SK-N-SH (cell line): Measurements from ENCODE around the gene THUMPD2.

ENCODE experiments used
- EP300 ChIP-seq, 2 experiments: IDR thresholded peaks; 2 replicates each; pipeline versions ENCODE4 v1.4.0 to v1.6.1; 2012; ENCODE audit warnings: borderline replicate concordance in 1 of 2, low read depth in 1 of 2, low read length in 1 of 2
- EZH2phosphoT487 ChIP-seq: fragments of 200-600 bp; sonication (generic); IDR thresholded peaks from 2 replicates; pipeline ENCODE4 v1.6.1; 2017; ENCODE audit warnings: low read depth, mixed run types, mild to moderate bottlenecking, antibody characterized with exemption, moderate library complexity, borderline replicate concordance
- POLR2AphosphoS5 ChIP-seq: IDR thresholded peaks from 2 replicates; pipeline ENCODE4 v1.6.1; 2012; ENCODE audit warnings: low read depth, low read length
- RAD21 ChIP-seq: IDR thresholded peaks from 2 replicates; pipeline ENCODE4 v1.6.1; 2012; ENCODE audit warnings: mild to moderate bottlenecking, low read length
- RCOR1 ChIP-seq: fragments of 150-350 bp; IDR thresholded peaks from 2 replicates; pipeline ENCODE4 v1.6.1; 2017; ENCODE audit warnings: antibody characterized with exemption, low read length
- SIN3A ChIP-seq: IDR thresholded peaks from 2 replicates; pipeline ENCODE4 v1.6.1; 2012; ENCODE audit warnings: low read depth, mild to moderate bottlenecking, low read length, moderate library complexity, borderline replicate concordance
- SMC3 ChIP-seq: IDR thresholded peaks from 2 replicates; pipeline ENCODE4 v1.6.1; 2012; ENCODE audit warnings: low read depth, low read length, improper control_type of control experiment
- TAF1 ChIP-seq: IDR thresholded peaks from 2 replicates; pipeline ENCODE4 v1.6.1; 2012; ENCODE audit warnings: low read depth, mild to moderate bottlenecking, low read length, moderate library complexity, borderline replicate concordance
- TEAD4 ChIP-seq: IDR thresholded peaks from 2 replicates; pipeline ENCODE4 v1.4.0; 2012; ENCODE audit warnings: mild to moderate bottlenecking, borderline replicate concordance; ENCODE audit not compliant: insufficient read depth
- TF ChIP-seq, protein P1 (sequence below): fragments of 200-600 bp; sonication (generic); IDR thresholded peaks from 2 replicates; pipeline ENCODE4 v1.6.1; 2017; ENCODE audit warnings: antibody characterized with exemption, mild to moderate bottlenecking, moderate library complexity
- TF ChIP-seq, protein P2 (sequence below): IDR thresholded peaks from 2 replicates; pipeline ENCODE4; 2012
- TF ChIP-seq, protein P3 (sequence below): fragments of 150-350 bp; IDR thresholded peaks from 2 replicates; pipeline ENCODE4 v1.6.1; 2017; ENCODE audit warnings: antibody characterized with exemption, low read length, low read depth, borderline replicate concordance
- TF ChIP-seq, protein P4 (sequence below): IDR thresholded peaks from 2 replicates; pipeline ENCODE4 v1.4.0; 2012; ENCODE audit warnings: low read depth

DNA sequence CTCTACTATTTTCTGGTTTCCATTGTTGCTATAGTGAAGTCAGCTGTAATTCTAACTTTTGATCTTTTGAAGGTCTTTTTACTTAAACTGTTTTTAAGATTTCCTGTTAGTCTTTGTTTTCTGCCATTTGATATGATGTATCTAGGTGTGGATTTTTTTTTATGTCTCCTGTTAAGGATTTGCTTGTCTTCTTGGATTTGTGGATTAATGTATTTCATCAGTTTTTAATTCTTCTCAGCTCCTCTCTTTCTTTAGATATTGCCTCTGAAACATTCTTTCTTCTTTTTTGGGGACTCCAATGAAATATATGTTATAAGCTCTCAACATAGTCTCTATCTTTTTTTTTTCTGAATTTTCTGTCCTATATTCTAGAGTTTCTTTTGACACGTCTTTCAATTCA, 24.8 kb upstream of the THUMPD2 start:
- TF ChIP-seq SIN3A (no peak), RCOR1 (no peak), TEAD4 (no peak), EZH2phosphoT487 (no peak), EP300 (IDR thresholded peaks at IDR 0.05; ENCODE audit: borderline replicate concordance in 1 of 2, low read depth in 1 of 2, low read length in 1 of 2) (no peak), SMC3 (no peak), POLR2AphosphoS5 (no peak), TAF1 (no peak), RAD21 (no peak)
- TF ChIP-seq, protein P1, sequence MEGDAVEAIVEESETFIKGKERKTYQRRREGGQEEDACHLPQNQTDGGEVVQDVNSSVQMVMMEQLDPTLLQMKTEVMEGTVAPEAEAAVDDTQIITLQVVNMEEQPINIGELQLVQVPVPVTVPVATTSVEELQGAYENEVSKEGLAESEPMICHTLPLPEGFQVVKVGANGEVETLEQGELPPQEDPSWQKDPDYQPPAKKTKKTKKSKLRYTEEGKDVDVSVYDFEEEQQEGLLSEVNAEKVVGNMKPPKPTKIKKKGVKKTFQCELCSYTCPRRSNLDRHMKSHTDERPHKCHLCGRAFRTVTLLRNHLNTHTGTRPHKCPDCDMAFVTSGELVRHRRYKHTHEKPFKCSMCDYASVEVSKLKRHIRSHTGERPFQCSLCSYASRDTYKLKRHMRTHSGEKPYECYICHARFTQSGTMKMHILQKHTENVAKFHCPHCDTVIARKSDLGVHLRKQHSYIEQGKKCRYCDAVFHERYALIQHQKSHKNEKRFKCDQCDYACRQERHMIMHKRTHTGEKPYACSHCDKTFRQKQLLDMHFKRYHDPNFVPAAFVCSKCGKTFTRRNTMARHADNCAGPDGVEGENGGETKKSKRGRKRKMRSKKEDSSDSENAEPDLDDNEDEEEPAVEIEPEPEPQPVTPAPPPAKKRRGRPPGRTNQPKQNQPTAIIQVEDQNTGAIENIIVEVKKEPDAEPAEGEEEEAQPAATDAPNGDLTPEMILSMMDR, result no peak
- TF ChIP-seq, protein P2, sequence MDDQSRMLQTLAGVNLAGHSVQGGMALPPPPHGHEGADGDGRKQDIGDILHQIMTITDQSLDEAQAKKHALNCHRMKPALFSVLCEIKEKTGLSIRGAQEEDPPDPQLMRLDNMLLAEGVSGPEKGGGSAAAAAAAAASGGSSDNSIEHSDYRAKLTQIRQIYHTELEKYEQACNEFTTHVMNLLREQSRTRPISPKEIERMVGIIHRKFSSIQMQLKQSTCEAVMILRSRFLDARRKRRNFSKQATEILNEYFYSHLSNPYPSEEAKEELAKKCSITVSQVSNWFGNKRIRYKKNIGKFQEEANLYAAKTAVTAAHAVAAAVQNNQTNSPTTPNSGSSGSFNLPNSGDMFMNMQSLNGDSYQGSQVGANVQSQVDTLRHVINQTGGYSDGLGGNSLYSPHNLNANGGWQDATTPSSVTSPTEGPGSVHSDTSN, result no peak
- TF ChIP-seq, protein P3, sequence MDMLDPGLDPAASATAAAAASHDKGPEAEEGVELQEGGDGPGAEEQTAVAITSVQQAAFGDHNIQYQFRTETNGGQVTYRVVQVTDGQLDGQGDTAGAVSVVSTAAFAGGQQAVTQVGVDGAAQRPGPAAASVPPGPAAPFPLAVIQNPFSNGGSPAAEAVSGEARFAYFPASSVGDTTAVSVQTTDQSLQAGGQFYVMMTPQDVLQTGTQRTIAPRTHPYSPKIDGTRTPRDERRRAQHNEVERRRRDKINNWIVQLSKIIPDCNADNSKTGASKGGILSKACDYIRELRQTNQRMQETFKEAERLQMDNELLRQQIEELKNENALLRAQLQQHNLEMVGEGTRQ, result no peak
- TF ChIP-seq, protein P4, sequence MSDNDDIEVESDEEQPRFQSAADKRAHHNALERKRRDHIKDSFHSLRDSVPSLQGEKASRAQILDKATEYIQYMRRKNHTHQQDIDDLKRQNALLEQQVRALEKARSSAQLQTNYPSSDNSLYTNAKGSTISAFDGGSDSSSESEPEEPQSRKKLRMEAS, result no peak
